Keratinocyte (primary cell): ENCODE results near the gene NXT2. TPM values are rescaled to one million over a fixed set of nuclear protein-coding genes. Genes with fewer than 3 reads are reported as not detected.

Source experiments
- DNase-seq: peaks from one replicate; pipeline ENCODE4 v3.0.0-alpha.2; 2011; ENCODE audit warnings: low read depth, missing footprints, low spot score
- FAIRE-seq: peaks from 2 replicates; lab custom pipeline; 2011; peaks lifted over from hg19 to GRCh38; lab: Jason Lieb, UNC
- H2AFZ ChIP-seq: 2 replicates; pipeline ENCODE4 v1.6.0; 2012; ENCODE audit warnings: low read length, control low read depth, inconsistent platforms; ENCODE audit not compliant: control insufficient read depth
- H3K27ac ChIP-seq: 2 replicates; pipeline ENCODE4 v1.5.1; 2011; ENCODE audit warnings: low read length; ENCODE audit not compliant: control insufficient read depth, insufficient read depth
- H3K27me3 ChIP-seq: 3 replicates; pipeline ENCODE4 v1.6.0; 2011; ENCODE audit warnings: low read length; ENCODE audit not compliant: control insufficient read depth, insufficient read depth; ENCODE audit errors: extremely low read depth
- H3K36me3 ChIP-seq, 2 experiments: 2 replicates in 1 of 2; 3 replicates in 1 of 2; pipeline ENCODE4 v1.5.1; 2011; ENCODE audit warnings: low read length in 2 of 2, mild to moderate bottlenecking in 1 of 2; ENCODE audit not compliant: control insufficient read depth in 2 of 2, insufficient read depth in 2 of 2; ENCODE audit errors: extremely low read depth in 1 of 2
- H3K4me1 ChIP-seq: 3 replicates; pipeline ENCODE4 v1.5.1; 2011; ENCODE audit warnings: low read length; ENCODE audit not compliant: control insufficient read depth, insufficient read depth; ENCODE audit errors: extremely low read depth
- H3K4me2 ChIP-seq: 3 replicates; pipeline ENCODE4 v1.6.0; 2011; ENCODE audit warnings: low read depth, low read length; ENCODE audit not compliant: control insufficient read depth, insufficient read depth; ENCODE audit errors: extremely low read depth
- H3K4me3 ChIP-seq, 3 experiments: fragments of 200-600 bp in 1 of 3; sonication (generic) in 1 of 3; 2 replicates in 2 of 3; 3 replicates in 1 of 3; pipeline ENCODE4 v1.5.1; 2011 to 2016; ENCODE audit warnings: low read length in 3 of 3, mild to moderate bottlenecking in 3 of 3, control low read depth in 2 of 3, inconsistent platforms in 1 of 3, low read depth in 1 of 3, mixed read lengths in 1 of 3, mixed run types in 1 of 3, moderate library complexity in 1 of 3; ENCODE audit not compliant: control insufficient read depth in 2 of 3, insufficient read depth in 2 of 3; ENCODE audit errors: extremely low read depth in 1 of 3
- H3K79me2 ChIP-seq: 2 replicates; pipeline ENCODE4 v1.6.0; 2012; ENCODE audit warnings: low read length; ENCODE audit not compliant: control insufficient read depth, insufficient read depth
- H3K9ac ChIP-seq: 3 replicates; pipeline ENCODE4 v1.6.0; 2011; ENCODE audit warnings: low read length; ENCODE audit not compliant: control insufficient read depth, insufficient read depth; ENCODE audit errors: extremely low read depth
- H3K9me1 ChIP-seq: 3 replicates; pipeline ENCODE4 v1.6.0; 2011; ENCODE audit warnings: low read length; ENCODE audit not compliant: control insufficient read depth, insufficient read depth; ENCODE audit errors: extremely low read depth
- H3K9me3 ChIP-seq: 2 replicates; pipeline ENCODE4 v1.5.1; 2012; ENCODE audit warnings: low read depth, low read length; ENCODE audit not compliant: control insufficient read depth
- H4K20me1 ChIP-seq: 3 replicates; pipeline ENCODE4 v1.6.0; 2011; ENCODE audit warnings: low read length; ENCODE audit not compliant: control insufficient read depth, insufficient read depth; ENCODE audit errors: extremely low read depth
- EZH2 ChIP-seq: IDR thresholded peaks from one replicate; pipeline ENCODE4 v1.6.1; 2012; ENCODE audit warnings: inconsistent platforms, mild to moderate bottlenecking, low read length, moderate library complexity
- dilution Hi-C: fragments of 300-500 bp; cut with MboI; formaldehyde crosslinking; loops from one replicate; pipeline ENCODE4 v1.7.0; 2020; ENCODE audit warnings: low sequenced_read_pairs; ENCODE audit not compliant: extremely low pct_ligation_motif_present
- polyA plus RNA-seq, 5 experiments: library from polyadenylated mRNA; depleted of rRNA in 3 of 5; stranded (reverse) in 3 of 5; stranded (forward) in 1 of 5; unstranded in 1 of 5; fragments of >200 nt; gene quantifications; 1 replicate in 1 of 5; 2 replicates in 3 of 5; 3 replicates in 1 of 5; pipeline versions ENCODE4 v1.2.1 to v1.2.3, GENCODE V29; 2011 to 2012; ENCODE audit warnings: missing spikeins in 2 of 5, low read depth in 1 of 5, low replicate concordance in 1 of 5
- TF ChIP-seq, protein P1 (sequence below), 3 experiments: IDR thresholded peaks in 1 of 3; conservative IDR thresholded peaks in 1 of 3; optimal IDR thresholded peaks in 1 of 3; 2 replicates in 2 of 3; 3 replicates in 1 of 3; pipeline versions ENCODE3 to v1.5.1; 2011; ENCODE audit warnings: low read length in 3 of 3, mild to moderate bottlenecking in 3 of 3, moderate library complexity in 2 of 3, control low read depth in 1 of 3, inconsistent platforms in 1 of 3; ENCODE audit not compliant: insufficient read depth in 2 of 3; ENCODE audit errors: extremely low read depth in 1 of 3

NXT2 gene
- polyA plus RNA-seq, 1 donor (not counting 4 experiments of a cell fraction or from before 2014, with no cell fraction given), result 7.7 TPM

- TF ChIP-seq, protein P1, sequence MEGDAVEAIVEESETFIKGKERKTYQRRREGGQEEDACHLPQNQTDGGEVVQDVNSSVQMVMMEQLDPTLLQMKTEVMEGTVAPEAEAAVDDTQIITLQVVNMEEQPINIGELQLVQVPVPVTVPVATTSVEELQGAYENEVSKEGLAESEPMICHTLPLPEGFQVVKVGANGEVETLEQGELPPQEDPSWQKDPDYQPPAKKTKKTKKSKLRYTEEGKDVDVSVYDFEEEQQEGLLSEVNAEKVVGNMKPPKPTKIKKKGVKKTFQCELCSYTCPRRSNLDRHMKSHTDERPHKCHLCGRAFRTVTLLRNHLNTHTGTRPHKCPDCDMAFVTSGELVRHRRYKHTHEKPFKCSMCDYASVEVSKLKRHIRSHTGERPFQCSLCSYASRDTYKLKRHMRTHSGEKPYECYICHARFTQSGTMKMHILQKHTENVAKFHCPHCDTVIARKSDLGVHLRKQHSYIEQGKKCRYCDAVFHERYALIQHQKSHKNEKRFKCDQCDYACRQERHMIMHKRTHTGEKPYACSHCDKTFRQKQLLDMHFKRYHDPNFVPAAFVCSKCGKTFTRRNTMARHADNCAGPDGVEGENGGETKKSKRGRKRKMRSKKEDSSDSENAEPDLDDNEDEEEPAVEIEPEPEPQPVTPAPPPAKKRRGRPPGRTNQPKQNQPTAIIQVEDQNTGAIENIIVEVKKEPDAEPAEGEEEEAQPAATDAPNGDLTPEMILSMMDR (optimal IDR thresholded peaks at IDR 0.05 in 1 of 3, IDR thresholded peaks at IDR 0.05 in 1 of 3, conservative IDR thresholded peaks at IDR 0.05 in 1 of 3; ENCODE audit: extremely low read depth in 1 of 3, insufficient read depth in 2 of 3, low read length in 3 of 3), result no peak
- no peak for TF ChIP-seq EZH2
- H3K4me2 ChIP-seq, result no peak overlapping the region
- no peaks in the 10 kb centered on the region for H3K36me3 ChIP-seq
- no peaks in the 10 kb centered on the region for H3K9me1 ChIP-seq
- H3K9ac ChIP-seq, result no peak overlapping the region
- H3K4me3 ChIP-seq, result no peak overlapping the region
- FAIRE-seq (no peak), DNase-seq (no peak)
- H3K9me3 ChIP-seq, result no peaks in the 10 kb centered on the region
- H3K27me3 ChIP-seq, result peaks cover 11% of the 10 kb centered on the region
- H3K4me1 ChIP-seq, result no peaks in the 10 kb centered on the region
- H3K27ac ChIP-seq, result no peak overlapping the region
- dilution Hi-C loops, result no loop called here
- no peaks in the 10 kb centered on the region for H3K79me2 ChIP-seq
- no peak overlapping the region for H2AFZ ChIP-seq
- H4K20me1 ChIP-seq, result no peaks in the 10 kb centered on the region
Measured at GRCh38 chrX:109585488-109585887, 48.8 kb downstream of the NXT2 start.

DNA sequence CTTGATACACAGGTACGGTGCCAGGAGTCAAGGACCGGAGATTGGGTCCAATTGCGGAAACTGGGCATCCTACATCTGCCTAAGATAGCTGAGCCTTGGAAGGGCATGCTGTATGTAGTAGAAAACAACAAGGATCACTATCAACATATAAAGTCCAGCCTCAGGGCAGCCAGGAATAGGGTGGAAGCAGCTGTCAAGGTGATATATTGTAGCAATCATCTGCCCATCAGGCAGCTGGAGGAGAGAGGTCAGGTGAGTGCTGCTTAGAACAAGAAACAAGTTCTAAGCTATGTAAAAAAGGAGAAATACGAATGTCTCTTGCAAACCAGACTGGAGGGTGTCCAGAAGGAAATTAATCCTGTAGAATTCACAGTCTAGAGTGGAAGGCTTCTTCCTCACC, 53.5 kb downstream of the NXT2 start:
- no peak overlapping the region for H3K9ac ChIP-seq
- H3K9me3 ChIP-seq, result no peaks in the 10 kb centered on the region
- no peak overlapping the region for H2AFZ ChIP-seq
- no peak overlapping the region for H3K27ac ChIP-seq
- no peak overlapping the region for H3K4me3 ChIP-seq
- H4K20me1 ChIP-seq, result no peaks in the 10 kb centered on the region
- no peaks in the 10 kb centered on the region for H3K79me2 ChIP-seq
- FAIRE-seq (no peak), DNase-seq (no peak)
- TF ChIP-seq EZH2, result no peak
- TF ChIP-seq, protein P1 (optimal IDR thresholded peaks at IDR 0.05 in 1 of 3, IDR thresholded peaks at IDR 0.05 in 1 of 3, conservative IDR thresholded peaks at IDR 0.05 in 1 of 3; ENCODE audit: extremely low read depth in 1 of 3, insufficient read depth in 2 of 3, low read length in 3 of 3), result no peak
- dilution Hi-C loops, result no loop called here
- no peaks in the 10 kb centered on the region for H3K4me1 ChIP-seq
- H3K9me1 ChIP-seq, result no peaks in the 10 kb centered on the region
- H3K36me3 ChIP-seq, result no peaks in the 10 kb centered on the region
- no peak overlapping the region for H3K4me2 ChIP-seq
- H3K27me3 ChIP-seq, result peaks cover 5% of the 10 kb centered on the region

Other genes with a start within 250 kb of the NXT2 start
- gene GUCY2F, start 54.8 kb upstream of the NXT2 start, polyA plus RNA-seq, result 0.01 TPM in 1 of 3 replicates, not detected in the others
- gene KCNE5, start 88.3 kb downstream of the NXT2 start, polyA plus RNA-seq, result 0.12 to 0.46 TPM (median 0.31 TPM) in 3 replicates
- gene ACSL4, start 196.4 kb downstream of the NXT2 start, polyA plus RNA-seq, result 44.6 to 78.3 TPM (median 51.5 TPM) in 3 replicates